NCI-H1092 (cell line): Measurements from ENCODE around the gene LAMA3.

Experiments used
- DNase-seq: peaks from one replicate; lab custom pipeline; 2025; lab: John Stamatoyannopoulos, UW

Gene LAMA3

GRCh38 chr18:23824669-23825068, 135.4 kb downstream of the LAMA3 start:
- no peak for DNase-seq

DNA sequence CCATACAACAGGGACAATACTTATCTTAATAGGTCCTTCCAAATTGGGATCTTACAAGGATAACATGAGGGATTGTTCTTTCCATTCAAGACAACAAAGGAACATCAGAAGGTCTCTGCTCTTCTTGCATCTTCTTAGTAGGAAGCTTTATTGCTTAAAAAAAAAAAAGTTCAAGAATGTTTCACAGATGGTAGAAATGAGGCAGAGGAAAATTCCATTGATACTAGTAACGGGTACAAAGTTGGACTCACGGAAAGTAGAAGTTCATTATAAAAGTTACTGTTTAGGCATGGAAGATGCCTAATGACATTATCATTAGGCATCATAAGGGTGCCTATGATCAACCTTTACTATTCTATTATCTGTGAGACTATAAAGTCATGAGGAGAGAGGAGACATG, 136.2 kb downstream of the LAMA3 start:
- no peak for DNase-seq

- no peak for DNase-seq
These were observed 136.7 kb downstream of the LAMA3 start for GRCh38 chr18:23825978-23826405.

DNA sequence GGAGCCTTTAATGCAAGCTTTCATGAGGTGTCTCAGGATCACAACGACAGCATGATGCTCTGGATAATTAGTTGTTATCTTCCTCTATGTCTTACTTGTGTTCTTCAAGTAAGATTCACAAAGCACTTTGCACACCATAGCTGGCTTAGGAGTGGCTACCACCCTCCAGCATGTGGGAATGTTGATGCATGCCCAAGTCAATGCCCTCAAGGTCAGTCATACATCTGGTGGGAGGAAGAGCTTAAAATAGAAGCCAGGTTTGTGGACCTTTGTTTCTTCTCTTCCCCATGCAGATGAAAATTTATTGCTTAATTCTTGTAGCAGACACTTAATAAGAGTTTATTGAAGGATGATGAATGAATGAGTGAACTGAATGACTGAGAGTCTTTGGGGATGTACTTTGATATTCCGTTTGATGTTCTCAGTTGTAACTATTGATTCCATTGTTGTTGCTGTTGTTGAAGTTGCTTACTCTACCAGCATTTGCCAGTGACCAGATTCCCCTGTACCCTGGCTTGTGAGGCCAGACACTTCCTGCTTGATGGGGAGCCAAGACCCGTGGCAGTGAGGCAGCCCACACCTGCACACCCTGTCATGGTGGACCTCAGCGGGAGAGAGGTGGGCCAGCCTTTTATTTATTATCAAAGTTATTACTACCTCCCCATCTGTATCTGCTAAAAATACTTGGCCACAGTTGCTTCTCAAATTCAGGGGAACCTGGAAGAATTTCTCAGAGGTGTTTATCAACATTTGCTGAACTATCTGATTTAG, 137.8 kb downstream of the LAMA3 start:
- no peak for DNase-seq

DNA sequence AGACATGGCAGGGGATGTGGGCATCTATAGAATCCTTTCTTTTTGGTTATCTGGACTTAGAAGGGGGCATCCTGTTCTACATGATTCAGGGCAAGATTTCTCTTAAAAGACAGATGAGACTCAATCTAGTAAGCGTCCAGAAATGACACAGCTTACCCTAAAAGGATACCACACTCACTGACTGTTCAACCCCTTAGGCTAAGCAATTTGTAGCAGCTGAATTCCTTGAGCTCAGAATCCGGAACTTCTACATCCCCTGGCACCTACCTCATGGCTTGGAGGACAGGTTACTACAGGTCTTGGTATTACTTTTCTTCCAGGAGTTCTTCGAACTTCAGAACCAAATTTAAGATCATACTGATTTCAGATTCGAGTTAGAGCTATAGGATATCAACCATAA, 138.4 kb downstream of the LAMA3 start:
- DNase-seq: no peak

- DNase-seq: no peak
These were observed 139.2 kb downstream of the LAMA3 start for GRCh38 chr18:23828426-23828825.

DNA sequence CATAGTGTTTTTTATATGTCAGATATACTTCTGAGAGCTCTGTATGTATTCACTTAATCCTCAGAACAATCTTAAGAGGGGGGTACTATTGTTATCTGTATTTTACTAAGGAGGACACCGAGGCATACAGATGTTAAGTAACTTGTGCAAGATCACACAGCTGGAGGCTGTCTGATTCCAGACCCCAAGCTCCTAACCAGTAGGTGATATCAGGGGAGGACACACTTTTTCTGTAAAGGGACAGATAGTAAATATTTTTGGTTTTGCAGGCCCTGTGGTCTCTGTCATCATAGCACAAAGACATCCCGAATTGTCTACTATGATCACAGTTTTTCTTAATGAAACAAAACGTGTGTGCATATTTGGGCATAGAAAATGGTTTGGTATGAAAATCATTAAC, 143.7 kb downstream of the LAMA3 start:
- DNase-seq: no peak

- no peak for DNase-seq
These were observed 144.5 kb downstream of the LAMA3 start for GRCh38 chr18:23833714-23834113.

DNA sequence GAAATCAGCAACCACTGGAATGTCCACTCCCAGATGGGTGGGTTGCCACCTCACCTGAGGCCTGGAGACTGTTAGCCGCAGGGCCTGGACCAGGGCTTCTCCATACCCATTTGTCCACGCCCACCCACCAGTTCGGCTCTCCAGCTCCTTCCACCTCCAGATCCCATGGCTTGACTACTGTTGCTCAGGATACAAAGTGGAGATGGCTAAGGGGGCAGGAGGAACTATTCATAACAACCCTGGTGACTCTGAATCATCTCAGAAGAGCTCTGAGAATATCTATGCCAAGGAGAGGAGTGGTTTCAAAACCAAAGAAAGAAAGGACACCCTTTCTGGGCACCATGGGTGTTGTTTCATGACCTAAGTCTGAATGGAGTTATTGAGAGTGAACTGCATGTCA, 145.8 kb downstream of the LAMA3 start:
- DNase-seq: no peak

DNA sequence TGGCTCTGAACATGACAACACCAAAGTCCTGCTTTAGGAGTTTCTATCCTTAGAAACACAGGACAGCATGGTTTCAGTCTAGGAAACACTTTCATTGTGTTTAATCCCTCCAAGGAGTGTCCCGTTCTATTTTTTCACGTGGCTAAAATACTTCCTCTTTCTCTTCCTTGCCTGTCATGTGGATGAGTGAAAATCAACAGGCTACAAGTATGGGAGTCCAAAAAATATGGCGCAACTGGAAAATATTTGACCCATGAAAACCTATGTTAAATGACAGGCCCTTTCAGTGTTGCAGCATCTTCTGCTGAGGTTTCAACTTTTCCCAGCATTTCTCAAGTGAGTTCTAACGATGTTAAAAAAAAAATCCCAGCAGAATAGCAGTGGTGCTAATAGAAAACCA, 146.3 kb downstream of the LAMA3 start:
- no peak for DNase-seq

- DNase-seq: no peak
These were observed 148.3 kb downstream of the LAMA3 start for GRCh38 chr18:23837591-23837990.

DNA sequence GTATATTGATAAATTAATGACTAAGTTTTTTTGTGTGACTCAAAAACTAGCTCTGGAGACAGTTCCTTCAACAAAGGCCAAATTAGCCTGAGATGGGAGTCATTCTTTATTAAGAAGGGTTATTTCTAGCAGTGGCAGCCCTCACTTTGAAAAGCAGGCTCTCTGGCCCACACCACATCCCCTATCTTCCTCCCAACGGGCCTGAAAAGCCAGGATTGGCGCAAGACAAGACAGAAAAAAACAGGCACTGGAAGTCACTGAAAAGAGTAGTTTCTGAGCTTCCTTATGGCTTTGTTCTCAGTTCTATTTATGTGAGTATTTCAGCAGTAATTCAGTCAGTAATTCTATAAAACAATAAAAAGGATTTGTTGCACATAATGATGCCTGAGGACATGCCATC, 149.0 kb downstream of the LAMA3 start:
- DNase-seq: no peak

DNA sequence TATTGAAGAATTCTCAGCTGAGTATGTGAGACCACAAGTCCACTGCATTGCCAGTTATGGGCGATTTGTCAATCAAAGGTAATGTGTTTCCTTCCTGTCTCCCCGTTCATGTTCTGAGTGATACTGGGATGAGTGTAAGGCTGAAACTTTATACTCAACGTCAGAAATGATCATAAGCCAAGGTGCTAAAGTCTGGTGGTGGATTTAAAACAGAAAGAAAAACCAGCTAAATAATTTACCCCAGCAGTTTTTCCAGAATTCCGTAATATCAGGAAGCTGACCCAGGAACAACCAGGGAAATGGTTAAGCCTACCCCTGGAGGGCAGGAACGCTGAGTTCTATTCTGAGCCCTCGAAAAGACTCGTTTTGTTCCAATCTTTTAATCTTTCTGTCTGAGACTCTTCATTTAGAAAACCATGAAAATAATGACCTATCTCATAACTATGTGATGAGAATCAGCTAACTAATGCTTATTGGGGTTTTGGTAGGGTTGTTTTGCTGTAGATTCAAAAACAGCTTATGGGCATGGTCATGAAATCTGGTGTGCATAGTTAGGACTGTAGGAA, 149.6 kb downstream of the LAMA3 start:
- no peak for DNase-seq

DNA sequence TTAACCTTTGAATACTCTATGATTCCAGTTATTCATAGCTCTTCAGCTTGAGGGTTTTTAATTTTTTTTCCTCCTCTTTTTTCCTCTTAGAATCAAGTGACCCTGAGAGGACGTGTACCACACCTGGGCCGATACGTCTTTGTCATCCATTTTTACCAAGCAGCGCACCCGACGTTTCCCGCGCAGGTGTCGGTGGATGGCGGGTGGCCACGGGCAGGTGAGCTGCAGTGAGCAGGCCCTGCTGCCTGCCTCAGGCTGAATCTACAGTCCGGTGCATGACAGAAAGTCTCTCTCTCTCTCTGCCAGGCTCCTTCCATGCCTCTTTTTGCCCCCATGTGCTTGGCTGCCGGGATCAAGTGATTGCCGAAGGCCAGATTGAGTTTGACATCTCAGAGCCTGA, 153.1 kb downstream of the LAMA3 start:
- no peak for DNase-seq

- no peak for DNase-seq
These were observed 155.9 kb downstream of the LAMA3 start for GRCh38 chr18:23844991-23845680.

DNA sequence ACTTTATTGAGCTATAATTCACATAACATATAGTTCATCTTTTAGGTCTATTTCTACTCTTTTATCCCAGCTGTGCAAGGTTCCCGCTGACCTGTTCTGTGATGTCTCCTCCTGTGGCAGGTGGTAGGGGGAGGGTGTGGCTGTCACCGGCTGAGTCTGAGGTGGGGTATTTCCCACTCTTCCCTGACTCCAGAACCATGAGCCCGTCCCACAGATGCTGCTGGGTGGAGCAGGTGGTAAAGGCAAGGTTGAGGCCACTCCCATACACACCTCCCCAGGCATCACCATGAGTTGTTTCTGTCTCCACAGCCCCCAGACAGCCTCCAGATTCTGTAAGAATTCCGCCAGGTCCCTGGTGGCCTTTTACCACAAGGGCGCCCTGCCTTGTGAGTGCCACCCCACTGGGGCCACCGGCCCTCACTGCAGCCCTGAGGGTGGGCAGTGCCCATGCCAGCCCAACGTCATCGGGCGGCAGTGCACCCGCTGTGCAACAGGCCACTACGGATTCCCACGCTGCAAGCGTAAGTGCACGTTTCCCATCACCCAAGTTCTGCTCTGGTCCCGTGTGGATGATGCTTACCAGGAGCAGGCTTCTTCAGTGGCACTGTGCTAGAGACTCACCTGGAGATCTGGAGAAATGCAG, 156.9 kb downstream of the LAMA3 start:
- DNase-seq: no peak

GRCh38 chr18:23847321-23847986, 158.2 kb downstream of the LAMA3 start:
- no peak for DNase-seq

GRCh38 chr18:23849141-23849540, 159.9 kb downstream of the LAMA3 start:
- DNase-seq: no peak

DNA sequence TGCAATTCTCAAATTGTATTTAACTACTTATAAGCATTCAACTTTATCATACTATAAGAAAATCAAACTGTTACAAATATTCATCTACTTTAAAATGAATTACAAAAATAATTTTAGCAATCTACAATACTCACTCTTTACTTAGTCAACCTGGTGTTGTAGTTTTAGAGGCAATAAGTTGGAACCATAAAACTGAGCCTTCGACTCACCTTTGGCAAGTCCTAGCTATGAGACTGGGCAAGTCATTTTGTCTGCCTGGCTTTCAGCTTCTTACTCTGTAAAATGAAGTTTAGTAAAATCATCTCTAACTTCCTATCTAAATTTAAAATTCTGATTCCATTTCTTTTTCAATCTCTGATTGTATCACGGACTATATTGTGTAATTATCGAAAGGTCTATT, 161.0 kb downstream of the LAMA3 start:
- no peak for DNase-seq

DNA sequence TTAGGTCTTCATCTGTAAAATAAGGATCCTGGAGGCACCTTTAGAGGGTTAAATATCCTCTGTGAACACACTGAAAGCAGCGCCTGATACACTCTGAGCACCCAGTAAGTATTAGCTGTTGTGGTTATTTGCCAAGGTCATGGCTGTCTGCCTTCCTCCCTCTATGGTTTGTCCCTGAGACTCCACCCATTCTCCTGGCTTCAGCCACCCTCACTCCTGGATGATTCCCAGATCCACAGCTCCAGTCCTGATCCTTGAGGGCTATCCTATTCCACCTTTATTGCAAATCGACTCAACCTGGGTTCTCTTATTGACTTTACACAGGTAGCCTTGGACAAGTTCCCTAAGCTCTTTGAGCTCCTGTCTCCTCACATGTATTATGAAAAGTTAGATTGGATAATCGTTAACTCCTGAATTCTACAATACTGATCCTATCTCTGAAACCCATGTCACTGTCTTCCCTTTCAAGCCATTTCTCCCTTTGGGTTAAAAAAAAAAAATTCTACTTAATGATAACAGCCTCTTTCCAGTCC, 162.3 kb downstream of the LAMA3 start:
- DNase-seq: no peak

- DNase-seq: no peak
These were observed 163.2 kb downstream of the LAMA3 start for GRCh38 chr18:23852236-23853045.
